GM21825 (cell line): ENCODE results near the gene DPP6.
"Not testable (repeated sequence)": the region's sequence is repeated elsewhere in the genome, so short reads cannot be mapped to it uniquely, and the experiment has no call there.

Experiments
- ATAC-seq: cut with Tn5 transposase; IDR thresholded peaks from one replicate; pipeline ENCODE4 v1.9.1; 2021; ENCODE audit warnings: mild to moderate bottlenecking, moderate library complexity; ENCODE audit not compliant: unreplicated experiment

Gene DPP6

GRCh38 chr7:154646126-154647013, 594.2 kb downstream of the DPP6 start:
- no peak for ATAC-seq

- ATAC-seq: no peak
These were observed 595.4 kb downstream of the DPP6 start for GRCh38 chr7:154647625-154648024.

- no peak for ATAC-seq
These were observed 596.8 kb downstream of the DPP6 start for GRCh38 chr7:154649015-154649414.

GRCh38 chr7:154649434-154649833, 597.2 kb downstream of the DPP6 start:
- ATAC-seq: no peak

- ATAC-seq: no peak
These were observed 598.1 kb downstream of the DPP6 start for GRCh38 chr7:154650275-154650674.

- no peak for ATAC-seq
These were observed 599.3 kb downstream of the DPP6 start for GRCh38 chr7:154651501-154651900.

- ATAC-seq: no peak
These were observed 600.4 kb downstream of the DPP6 start for GRCh38 chr7:154652564-154652963.

GRCh38 chr7:154653281-154653680, 601.1 kb downstream of the DPP6 start:
- ATAC-seq: no peak

- ATAC-seq: no peak
These were observed 604.4 kb downstream of the DPP6 start for GRCh38 chr7:154656618-154657017.

- ATAC-seq: no peak
These were observed 614.6 kb downstream of the DPP6 start for GRCh38 chr7:154666768-154667167.

- ATAC-seq: no peak
These were observed 620.6 kb downstream of the DPP6 start for GRCh38 chr7:154672659-154673415.

GRCh38 chr7:154674191-154674590, 622.0 kb downstream of the DPP6 start:
- ATAC-seq: no peak

- no peak for ATAC-seq
These were observed 623.4 kb downstream of the DPP6 start for GRCh38 chr7:154675560-154675959.

- not testable (repeated sequence) for ATAC-seq
These were observed 623.8 kb downstream of the DPP6 start for GRCh38 chr7:154676033-154676421.

- ATAC-seq: no peak
These were observed 624.4 kb downstream of the DPP6 start for GRCh38 chr7:154676422-154677073.

- no peak for ATAC-seq
These were observed 625.3 kb downstream of the DPP6 start for GRCh38 chr7:154677454-154677853.

- ATAC-seq: not testable (repeated sequence)
These were observed 625.9 kb downstream of the DPP6 start for GRCh38 chr7:154678001-154678550.

GRCh38 chr7:154679379-154680053, 627.3 kb downstream of the DPP6 start:
- ATAC-seq: no peak

GRCh38 chr7:154680894-154681659, 628.9 kb downstream of the DPP6 start:
- ATAC-seq: no peak

GRCh38 chr7:154682003-154682402, 629.8 kb downstream of the DPP6 start:
- ATAC-seq: no peak
